Endothelial cell of umbilical vein (primary cell): ENCODE data around the gene NUP50. TPM values are rescaled to one million over a fixed set of nuclear protein-coding genes. Genes with fewer than 3 reads are reported as not detected.

ENCODE experiments used
- BruUV-seq: library from RNA; stranded (reverse); fragments of 400-500 nt; replicated peaks from 2 replicates; lab custom pipeline; 2021; lab: Mats Ljungman, UMichigan
- CTCF ChIA-PET: fragments of 300-600, 350-600 bp; sonication (Branson Sonifier 250); formaldehyde crosslinking; loops from one replicate; lab custom pipeline; 2021; ENCODE audit warnings: antibody characterized with exemption, inconsistent platforms; lab: Charles Lee
- POLR2A ChIA-PET: fragments of 300-600, 350-600 bp; sonication (Branson Sonifier 250); formaldehyde crosslinking; loops from one replicate; lab custom pipeline; 2021; ENCODE audit warnings: antibody characterized with exemption, inconsistent platforms; lab: Charles Lee
- DNase-seq: peaks from one replicate; pipeline ENCODE4 v3.0.0-alpha.2; 2011; ENCODE audit warnings: low read depth, low spot score
- FAIRE-seq: peaks from 2 replicates; lab custom pipeline; 2011; peaks lifted over from hg19 to GRCh38; lab: Jason Lieb, UNC
- H2AFZ ChIP-seq: 2 replicates; pipeline ENCODE4 v1.6.0; 2012; ENCODE audit warnings: low read depth, low read length, control low read depth, inconsistent platforms
- H3K27ac ChIP-seq: 2 replicates; pipeline ENCODE4 v1.5.1; 2011; ENCODE audit warnings: low read depth, mild to moderate bottlenecking, control low read depth, low read length, moderate library complexity; ENCODE audit not compliant: insufficient read depth
- H3K27me3 ChIP-seq, 2 experiments: 2 replicates each; pipeline versions ENCODE4 v1.6.0 to v1.6.1; 2011; ENCODE audit warnings: low read length in 2 of 2, mixed read lengths in 1 of 2; ENCODE audit not compliant: control insufficient read depth in 2 of 2, insufficient read depth in 2 of 2
- H3K36me3 ChIP-seq, 2 experiments: 2 replicates in 1 of 2; 3 replicates in 1 of 2; pipeline ENCODE4 v1.5.1; 2011; ENCODE audit warnings: low read length in 2 of 2, mild to moderate bottlenecking in 1 of 2, moderate library complexity in 1 of 2; ENCODE audit not compliant: control insufficient read depth in 2 of 2, insufficient read depth in 2 of 2; ENCODE audit errors: extremely low read depth in 1 of 2
- H3K4me1 ChIP-seq: 3 replicates; pipeline ENCODE4 v1.5.1; 2011; ENCODE audit warnings: mild to moderate bottlenecking, low read length; ENCODE audit not compliant: control insufficient read depth, insufficient read depth; ENCODE audit errors: extremely low read depth
- H3K4me2 ChIP-seq: 2 replicates; pipeline ENCODE4 v1.6.1; 2011; ENCODE audit warnings: low read length, control low read depth, mixed read lengths; ENCODE audit not compliant: insufficient read depth
- H3K4me3 ChIP-seq, 3 experiments: fragments of 200-600 bp in 1 of 3; sonication (generic), shearing (Covaris generic) in 1 of 3; replicated peaks in 1 of 3; 2 replicates each; pipeline ENCODE4 v1.5.1; 2011 to 2016; ENCODE audit warnings: control low read depth in 3 of 3, low read length in 3 of 3, mild to moderate bottlenecking in 2 of 3, inconsistent platforms in 1 of 3, low read depth in 1 of 3, moderate library complexity in 1 of 3; ENCODE audit not compliant: insufficient read depth in 1 of 3
- H3K79me2 ChIP-seq: 2 replicates; pipeline ENCODE4 v1.6.0; 2012; ENCODE audit warnings: low read length, inconsistent platforms; ENCODE audit not compliant: control insufficient read depth, insufficient read depth
- H3K9ac ChIP-seq: replicated peaks from 2 replicates; pipeline ENCODE3; 2011; ENCODE audit warnings: low read length, control low read depth; ENCODE audit not compliant: insufficient read depth; ENCODE audit errors: extremely low read depth
- H3K9me1 ChIP-seq: replicated peaks from 3 replicates; pipeline ENCODE4 v1.6.0; 2011; ENCODE audit warnings: mild to moderate bottlenecking, low read length; ENCODE audit not compliant: control insufficient read depth, insufficient read depth; ENCODE audit errors: extremely low read depth
- H3K9me3 ChIP-seq: replicated peaks from 2 replicates; pipeline ENCODE4 v1.5.1; 2012; ENCODE audit warnings: low read length, inconsistent platforms; ENCODE audit not compliant: control insufficient read depth, insufficient read depth
- H4K20me1 ChIP-seq: replicated peaks from 2 replicates; pipeline ENCODE3; 2011; ENCODE audit warnings: mild to moderate bottlenecking, low read length; ENCODE audit not compliant: control insufficient read depth, insufficient read depth; ENCODE audit errors: extremely low read depth
- EZH2 ChIP-seq: IDR thresholded peaks from 2 replicates; pipeline ENCODE4 v1.6.1; 2012; ENCODE audit warnings: borderline replicate concordance, low read depth, mild to moderate bottlenecking, moderate library complexity, low read length, inconsistent platforms; ENCODE audit not compliant: severe bottlenecking
- FOS ChIP-seq: IDR thresholded peaks from 2 replicates; pipeline ENCODE4 v1.6.1; 2011; ENCODE audit warnings: mild to moderate bottlenecking, low read length, moderate library complexity, borderline replicate concordance; ENCODE audit not compliant: insufficient read depth
- GATA2 ChIP-seq: IDR thresholded peaks from 2 replicates; pipeline ENCODE4 v1.7.0; 2011; ENCODE audit warnings: low read depth, mild to moderate bottlenecking, moderate library complexity, mixed read lengths, low read length; ENCODE audit not compliant: insufficient read length, insufficient read depth
- JUN ChIP-seq: IDR thresholded peaks from 2 replicates; pipeline ENCODE4 v1.6.1; 2011; ENCODE audit warnings: borderline replicate concordance, low read depth; ENCODE audit not compliant: insufficient read length, insufficient read depth
- MYC ChIP-seq: IDR thresholded peaks from one replicate; pipeline ENCODE4 v1.6.1; 2011; ENCODE audit warnings: mild to moderate bottlenecking, low read depth, low read length
- POLR2A ChIP-seq: IDR thresholded peaks from 2 replicates; pipeline ENCODE4 v1.6.1; 2012; ENCODE audit warnings: low read depth, mild to moderate bottlenecking, control low read depth, low read length
- POLR2AphosphoS5 ChIP-seq: IDR thresholded peaks from 2 replicates; pipeline ENCODE4 v1.6.1; 2012; ENCODE audit warnings: low read depth, mild to moderate bottlenecking, control low read depth, low read length, moderate library complexity; ENCODE audit not compliant: insufficient read depth
- dilution Hi-C: fragments of 300-500 bp; cut with MboI; formaldehyde crosslinking; loops from one replicate; pipeline ENCODE4 v1.15.0; 2019; ENCODE audit warnings: low sequenced_read_pairs; ENCODE audit not compliant: extremely low pct_ligation_motif_present
- intact Hi-C: fragments of 100-400 bp; cut with micrococcal nuclease; formaldehyde crosslinking; loops from one replicate; pipeline ENCODE4 v1.10.0; 2022
- polyA plus RNA-seq, 4 experiments: library from polyadenylated mRNA; depleted of rRNA in 3 of 4; stranded (reverse) in 3 of 4; unstranded in 1 of 4; fragments of >200 nt; gene quantifications; 2 replicates each; pipeline versions ENCODE4 v1.2.1 to v1.2.3, GENCODE V29; 2011 to 2012; ENCODE audit warnings: missing spikeins in 1 of 4
- total RNA-seq: library from RNA; stranded (reverse); gene quantifications from 2 replicates; pipeline ENCODE4 v1.2.3, GENCODE V29; 2021
- TF ChIP-seq, protein P1 (sequence below): IDR thresholded peaks from 2 replicates; pipeline ENCODE4 v1.6.1; 2011; ENCODE audit not compliant: insufficient read depth, insufficient read length
- TF ChIP-seq, protein P2 (sequence below), 2 donors: IDR thresholded peaks; 1 replicate in 1 of 2; 2 replicates in 1 of 2; pipeline ENCODE4 v1.5.1; 2011; ENCODE audit warnings: low read length in 2 of 2, mild to moderate bottlenecking in 2 of 2, moderate library complexity in 2 of 2, control low read depth in 1 of 2, inconsistent platforms in 1 of 2, low read depth in 1 of 2; ENCODE audit not compliant: insufficient read depth in 1 of 2; ENCODE audit errors: extremely low read depth in 1 of 2

The NUP50 gene
- total and polyA plus RNA-seq, 2 donors (not counting 3 experiments of a cell fraction or from before 2014, with no cell fraction given) = 12.4 to 90.9 TPM

GRCh38 chr22:45129703-45130524, 33.8 kb upstream of the NUP50 start:
- Histone ChIP-seq H3K27me3 (peaks cover 3 to 6% of the 10 kb centered on the region in 2 experiments), H3K9me3 (no peaks in the 10 kb centered on the region), H3K4me3 (no peak overlapping the region), H3K4me2 (no peak overlapping the region), H4K20me1 (no peaks in the 10 kb centered on the region), H3K79me2 (no peaks in the 10 kb centered on the region), H2AFZ (no peak overlapping the region), H3K4me1 (no peaks in the 10 kb centered on the region), H3K9ac (no peak overlapping the region), H3K36me3 (peaks cover 0 to 7% of the 10 kb centered on the region in 2 experiments), H3K9me1 (no peaks in the 10 kb centered on the region), H3K27ac (no peak overlapping the region)
- no peak for DNase-seq
- CTCF ChIA-PET = interaction anchor here (0.9 to 1.3 kb wide), 2 partner anchors 10 to 35 kb away, joined by 3 to 4 read pairs; no protein-coding TSS in a partner anchor
- no peak for FAIRE-seq
- BruUV-seq = no TSS peak
- POLR2A ChIA-PET = no interaction called here
- intact Hi-C loops (no loop called here), dilution Hi-C loops (no loop called here)
- TF ChIP-seq JUN = no peak
- TF ChIP-seq, protein P1, sequence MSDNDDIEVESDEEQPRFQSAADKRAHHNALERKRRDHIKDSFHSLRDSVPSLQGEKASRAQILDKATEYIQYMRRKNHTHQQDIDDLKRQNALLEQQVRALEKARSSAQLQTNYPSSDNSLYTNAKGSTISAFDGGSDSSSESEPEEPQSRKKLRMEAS = no peak
- TF ChIP-seq POLR2A = no peak
- no peak for TF ChIP-seq FOS
- no peak for TF ChIP-seq GATA2
- no peak for TF ChIP-seq EZH2
- no peak for TF ChIP-seq MYC

DNA sequence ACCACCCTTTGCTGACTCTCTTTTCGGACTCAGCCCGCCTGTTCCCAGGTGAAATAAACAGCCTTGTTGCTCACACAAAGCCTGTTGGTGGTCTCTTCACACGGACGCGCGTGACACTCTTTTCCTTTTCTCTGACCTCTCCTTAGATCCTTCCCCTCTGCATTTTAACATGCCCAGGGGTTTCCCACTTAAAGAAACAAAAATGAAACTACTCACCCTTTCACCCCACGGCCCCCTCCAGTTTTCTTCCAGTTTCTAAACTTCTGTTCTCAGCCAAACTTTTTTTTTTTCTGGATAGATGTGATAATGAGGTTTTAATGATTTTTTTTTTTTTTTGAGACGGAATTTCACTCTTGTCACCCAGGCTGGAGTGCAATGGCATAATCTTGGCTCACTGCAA, 32.8 kb upstream of the NUP50 start:
- no peak overlapping the region for H2AFZ ChIP-seq
- peaks cover 0 to 7% of the 10 kb centered on the region in 2 experiments for H3K36me3 ChIP-seq
- no peak for DNase-seq
- TF ChIP-seq FOS (no peak), POLR2A (no peak), EZH2 (no peak), MYC (no peak), POLR2AphosphoS5 (no peak), GATA2 (no peak), JUN (no peak)
- TF ChIP-seq, protein P1 = no peak
- TF ChIP-seq, protein P2, sequence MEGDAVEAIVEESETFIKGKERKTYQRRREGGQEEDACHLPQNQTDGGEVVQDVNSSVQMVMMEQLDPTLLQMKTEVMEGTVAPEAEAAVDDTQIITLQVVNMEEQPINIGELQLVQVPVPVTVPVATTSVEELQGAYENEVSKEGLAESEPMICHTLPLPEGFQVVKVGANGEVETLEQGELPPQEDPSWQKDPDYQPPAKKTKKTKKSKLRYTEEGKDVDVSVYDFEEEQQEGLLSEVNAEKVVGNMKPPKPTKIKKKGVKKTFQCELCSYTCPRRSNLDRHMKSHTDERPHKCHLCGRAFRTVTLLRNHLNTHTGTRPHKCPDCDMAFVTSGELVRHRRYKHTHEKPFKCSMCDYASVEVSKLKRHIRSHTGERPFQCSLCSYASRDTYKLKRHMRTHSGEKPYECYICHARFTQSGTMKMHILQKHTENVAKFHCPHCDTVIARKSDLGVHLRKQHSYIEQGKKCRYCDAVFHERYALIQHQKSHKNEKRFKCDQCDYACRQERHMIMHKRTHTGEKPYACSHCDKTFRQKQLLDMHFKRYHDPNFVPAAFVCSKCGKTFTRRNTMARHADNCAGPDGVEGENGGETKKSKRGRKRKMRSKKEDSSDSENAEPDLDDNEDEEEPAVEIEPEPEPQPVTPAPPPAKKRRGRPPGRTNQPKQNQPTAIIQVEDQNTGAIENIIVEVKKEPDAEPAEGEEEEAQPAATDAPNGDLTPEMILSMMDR (IDR thresholded peaks at IDR 0.05; ENCODE audit: extremely low read depth in 1 of 2, insufficient read depth in 1 of 2, low read depth in 1 of 2, low read length in 2 of 2) = no peak
- no peak overlapping the region for H3K4me3 ChIP-seq
- H3K79me2 ChIP-seq = no peaks in the 10 kb centered on the region
- H3K9me1 ChIP-seq = no peaks in the 10 kb centered on the region
- H3K4me2 ChIP-seq = no peak overlapping the region
- no TSS peak for BruUV-seq
- no peaks in the 10 kb centered on the region for H3K27me3 ChIP-seq
- H4K20me1 ChIP-seq = no peaks in the 10 kb centered on the region
- no peak overlapping the region for H3K9ac ChIP-seq
- ChIA-PET POLR2A (no interaction called here), CTCF (no interaction called here)
- no peaks in the 10 kb centered on the region for H3K9me3 ChIP-seq
- no peak for FAIRE-seq
- dilution Hi-C loops (no loop called here), intact Hi-C loops (no loop called here)
- H3K4me1 ChIP-seq = no peaks in the 10 kb centered on the region
- H3K27ac ChIP-seq = no peak overlapping the region
